ENCODE data around the gene MUC5B. TPM values are rescaled to one million over a fixed set of nuclear protein-coding genes. Genes with fewer than 3 reads are reported as not detected.

The MUC5B gene
- total RNA-seq, 1 experiment from 2014 or later = 3.4 TPM

- TF ChIP-seq CTCF (IDR thresholded peaks at IDR 0.05; ENCODE audit: unreplicated experiment) = no peak
- no peak for DNase-seq
- intact Hi-C loops (cut with micrococcal nuclease; ENCODE audit: unreplicated experiment) = no loop called here
- Mint-ChIP-seq H3K4me3 (ENCODE audit: low read depth, unreplicated experiment) (no peak overlapping the region), H3K27ac (ENCODE audit: unreplicated experiment) (no peak overlapping the region), H3K4me1 (ENCODE audit: low read depth, unreplicated experiment) (peaks cover 10% of the 10 kb centered on the region), H3K36me3 (ENCODE audit: insufficient read depth, unreplicated experiment) (peaks cover 15% of the 10 kb centered on the region), H3K9me3 (ENCODE audit: low read depth, unreplicated experiment) (no peaks in the 10 kb centered on the region), H3K27me3 (ENCODE audit: unreplicated experiment) (no peaks in the 10 kb centered on the region)
- BruUV-seq (replicated peaks) = no TSS peak
- CTCF ChIA-PET = no interaction called here
Measured at GRCh38 chr11:1295591-1295990, 72.7 kb downstream of the MUC5B start.

DNA sequence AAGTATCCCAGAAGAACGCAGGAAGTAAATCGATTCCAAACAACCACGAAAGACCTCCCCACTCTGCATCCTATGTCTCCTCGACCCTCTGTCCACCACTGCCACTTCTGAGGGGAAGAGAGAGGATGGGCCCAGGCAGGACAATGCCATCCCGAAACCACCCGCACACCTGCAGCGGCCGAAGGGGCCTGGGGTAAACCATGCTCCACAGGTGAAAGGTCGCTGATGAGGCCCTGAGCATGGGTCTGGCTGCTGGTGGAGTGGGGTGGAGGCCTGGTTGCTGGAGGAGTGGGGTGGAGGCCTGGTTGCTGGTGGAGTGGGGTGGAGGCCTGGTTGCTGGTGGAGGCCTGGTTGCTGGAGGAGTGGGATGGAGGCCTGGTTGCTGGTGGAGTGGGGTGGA is 73.4 kb downstream of the MUC5B start:
- H3K4me3 Mint-ChIP-seq (ENCODE audit: low read depth, unreplicated experiment) = no peak overlapping the region
- no TSS peak for BruUV-seq (replicated peaks)
- CTCF ChIA-PET = no interaction called here
- intact Hi-C loops (cut with micrococcal nuclease; ENCODE audit: unreplicated experiment) = no loop called here
- peaks cover 10% of the 10 kb centered on the region for H3K4me1 Mint-ChIP-seq (ENCODE audit: low read depth, unreplicated experiment)
- H3K9me3 Mint-ChIP-seq (ENCODE audit: low read depth, unreplicated experiment) = no peaks in the 10 kb centered on the region
- TF ChIP-seq CTCF (IDR thresholded peaks at IDR 0.05; ENCODE audit: unreplicated experiment) = no peak
- H3K36me3 Mint-ChIP-seq (ENCODE audit: insufficient read depth, unreplicated experiment) = peaks cover 15% of the 10 kb centered on the region
- H3K27me3 Mint-ChIP-seq (ENCODE audit: unreplicated experiment) = no peaks in the 10 kb centered on the region
- H3K27ac Mint-ChIP-seq (ENCODE audit: unreplicated experiment) = no peak overlapping the region
- no peak for DNase-seq

DNA sequence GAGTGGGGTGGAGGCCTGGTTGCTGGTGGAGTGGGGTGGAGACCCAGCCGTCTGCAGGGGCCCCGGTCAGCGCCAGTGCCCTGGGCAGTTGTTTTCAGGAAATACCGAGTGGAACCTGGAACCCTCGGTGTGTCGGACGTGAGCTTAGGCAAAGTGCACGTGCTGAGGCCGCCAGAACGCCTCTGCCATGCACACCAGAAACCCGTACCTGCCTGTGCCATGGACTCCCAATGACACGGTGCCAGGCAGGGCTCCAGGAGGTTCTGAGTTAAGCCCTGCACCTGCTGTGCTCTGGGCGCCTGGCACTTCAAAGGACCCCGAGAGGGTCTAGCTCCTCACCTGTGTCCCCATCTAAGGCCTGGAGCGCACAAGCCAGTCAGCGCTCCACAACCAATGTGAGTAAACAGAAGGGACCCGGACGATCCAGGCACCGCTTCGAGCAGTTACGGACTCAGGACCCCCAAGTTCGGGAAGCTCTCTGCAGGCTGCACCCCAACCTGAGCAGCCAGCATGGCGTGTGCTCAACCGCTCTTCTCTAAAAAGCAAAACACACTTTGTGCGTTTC is 74.2 kb downstream of the MUC5B start:
- CTCF ChIA-PET = no interaction called here
- H3K4me3 Mint-ChIP-seq (ENCODE audit: low read depth, unreplicated experiment) = no peak overlapping the region
- no peaks in the 10 kb centered on the region for H3K9me3 Mint-ChIP-seq (ENCODE audit: low read depth, unreplicated experiment)
- no peaks in the 10 kb centered on the region for H3K27me3 Mint-ChIP-seq (ENCODE audit: unreplicated experiment)
- peaks cover 15% of the 10 kb centered on the region for H3K36me3 Mint-ChIP-seq (ENCODE audit: insufficient read depth, unreplicated experiment)
- intact Hi-C loops (cut with micrococcal nuclease; ENCODE audit: unreplicated experiment) = no loop called here
- TF ChIP-seq CTCF (IDR thresholded peaks at IDR 0.05; ENCODE audit: unreplicated experiment) = no peak
- no peak for DNase-seq
- peaks cover 10% of the 10 kb centered on the region for H3K4me1 Mint-ChIP-seq (ENCODE audit: low read depth, unreplicated experiment)
- no TSS peak for BruUV-seq (replicated peaks)
- no peak overlapping the region for H3K27ac Mint-ChIP-seq (ENCODE audit: unreplicated experiment)

DNA sequence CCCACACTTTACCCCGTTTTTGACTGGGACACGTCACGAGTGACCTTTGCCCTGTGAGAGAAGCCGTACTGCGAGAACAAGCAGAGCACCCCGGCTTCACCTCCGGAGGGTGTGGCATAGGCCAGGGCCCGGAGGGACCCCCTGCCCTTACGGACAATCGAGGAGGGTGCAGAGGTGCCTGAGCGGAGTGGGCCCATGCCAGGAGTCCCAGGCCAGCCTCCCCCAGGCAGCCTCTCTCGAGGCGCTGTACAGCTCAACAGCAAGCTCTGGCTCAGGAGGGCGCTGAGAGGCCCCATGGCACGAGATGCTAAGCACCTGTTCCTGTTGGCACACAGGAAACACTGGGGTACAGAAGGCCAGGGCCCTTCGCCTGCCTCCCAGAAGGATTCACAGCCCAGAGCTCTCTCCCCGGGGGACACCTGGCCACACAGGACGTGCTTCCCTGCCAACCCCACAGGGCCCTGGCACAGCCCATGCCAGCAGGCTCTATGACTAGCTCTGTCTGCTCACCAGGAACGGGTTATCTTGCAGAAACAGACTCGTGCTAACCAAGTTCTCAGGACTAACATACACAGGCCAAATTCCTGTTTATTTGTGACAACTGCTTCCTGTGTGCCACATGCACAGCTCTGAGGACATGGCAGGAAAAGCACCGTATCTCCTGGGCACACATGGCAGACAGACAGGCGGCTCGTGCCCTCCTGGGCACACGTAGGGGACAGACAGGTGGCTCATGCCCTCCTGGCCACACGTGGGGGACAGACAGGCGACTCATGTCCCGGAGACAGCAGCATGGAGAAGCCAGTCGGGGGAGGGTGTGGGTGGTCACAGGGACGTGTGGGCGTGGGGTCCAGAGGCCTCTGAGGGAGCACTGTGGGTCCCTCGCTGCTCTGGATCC is 75.0 kb downstream of the MUC5B start:
- H3K27ac Mint-ChIP-seq (ENCODE audit: unreplicated experiment) = no peak overlapping the region
- H3K4me3 Mint-ChIP-seq (ENCODE audit: low read depth, unreplicated experiment) = no peak overlapping the region
- no peaks in the 10 kb centered on the region for H3K9me3 Mint-ChIP-seq (ENCODE audit: low read depth, unreplicated experiment)
- peaks cover 15% of the 10 kb centered on the region for H3K36me3 Mint-ChIP-seq (ENCODE audit: insufficient read depth, unreplicated experiment)
- no peak for DNase-seq
- BruUV-seq (replicated peaks) = no TSS peak
- CTCF ChIA-PET = interaction anchor here (1.0 kb wide), 1 partner anchor 13 kb away, joined by 3 read pairs; no protein-coding TSS in a partner anchor
- intact Hi-C loops (cut with micrococcal nuclease; ENCODE audit: unreplicated experiment) = no loop called here
- no peak for TF ChIP-seq CTCF (IDR thresholded peaks at IDR 0.05; ENCODE audit: unreplicated experiment)
- no peaks in the 10 kb centered on the region for H3K27me3 Mint-ChIP-seq (ENCODE audit: unreplicated experiment)
- H3K4me1 Mint-ChIP-seq (ENCODE audit: low read depth, unreplicated experiment) = peaks cover 14% of the 10 kb centered on the region
